ENCODE results near the gene ADIPOR1.
"Not testable (repeated sequence)": the region's sequence is repeated elsewhere in the genome, so short reads cannot be mapped to it uniquely, and the experiment has no call there.

ADIPOR1 gene

DNA sequence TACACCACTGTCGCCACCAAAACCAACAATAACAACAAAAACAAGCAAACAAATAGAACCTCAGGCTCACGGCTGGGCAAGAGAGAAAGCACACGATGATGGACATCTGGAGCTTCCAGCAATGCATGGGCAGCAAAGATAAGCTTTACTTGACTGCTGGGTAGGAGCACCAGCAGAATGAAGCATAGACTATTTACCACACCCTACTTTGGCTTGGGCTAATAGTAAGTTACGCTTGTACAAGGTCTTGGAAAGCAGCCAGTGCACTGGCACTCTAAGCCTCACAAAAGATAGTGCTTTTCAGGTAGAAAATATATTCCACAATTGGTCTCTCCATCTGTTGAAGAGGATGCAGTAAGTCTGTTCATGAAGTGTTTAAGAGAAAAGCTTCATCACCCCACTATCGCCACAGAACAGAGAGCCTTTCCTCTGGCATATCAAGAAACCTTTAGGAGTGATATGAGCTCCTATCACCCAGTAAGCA is 13.6 kb downstream of the ADIPOR1 start:
- Histone ChIP-seq H3K9me3 (ENCODE audit: control insufficient read depth, low read length) (no peaks in the 10 kb centered on the region), H3K36me3 (ENCODE audit: control insufficient read depth, insufficient read depth, low read length) (no peaks in the 10 kb centered on the region)

GRCh38 chr1:202942426-202942825 is 15.7 kb downstream of the ADIPOR1 start:
- no peaks in the 10 kb centered on the region for H3K79me2 ChIP-seq
- no peak for TF ChIP-seq CTCF (IDR thresholded peaks at IDR 0.05)
- no peak overlapping the region for H3K9ac ChIP-seq
- no peaks in the 10 kb centered on the region for H3K9me3 ChIP-seq (ENCODE audit: control insufficient read depth, low read length)
- H3K36me3 ChIP-seq (ENCODE audit: control insufficient read depth, insufficient read depth, low read length), result no peaks in the 10 kb centered on the region
- H3K27ac ChIP-seq, result no peak overlapping the region
- no peaks in the 10 kb centered on the region for H3K27me3 ChIP-seq (ENCODE audit: control insufficient read depth, insufficient read depth, low read length)
- H2AFZ ChIP-seq, result no peak overlapping the region
- no peak overlapping the region for H3K4me2 ChIP-seq (ENCODE audit: low read length)
- no peak overlapping the region for H3K4me3 ChIP-seq (ENCODE audit: low read depth, low read length)
- H3K4me1 ChIP-seq, result no peaks in the 10 kb centered on the region

More for the DNA sequence above, 13.6 kb downstream of the ADIPOR1 start:
- Histone ChIP-seq H3K4me2 (ENCODE audit: low read length) (no peak overlapping the region), H3K27me3 (ENCODE audit: control insufficient read depth, insufficient read depth, low read length) (no peaks in the 10 kb centered on the region), H3K4me3 (ENCODE audit: low read depth, low read length) (no peak overlapping the region), H3K79me2 (no peaks in the 10 kb centered on the region), H2AFZ (no peak overlapping the region), H3K4me1 (no peaks in the 10 kb centered on the region), H3K27ac (no peak overlapping the region), H3K9ac (no peak overlapping the region)
- TF ChIP-seq CTCF (IDR thresholded peaks at IDR 0.05), result no peak

- no peaks in the 10 kb centered on the region for H3K4me1 ChIP-seq
- TF ChIP-seq CTCF (IDR thresholded peaks at IDR 0.05), result no peak
- H3K27ac ChIP-seq, result no peak overlapping the region
- H3K4me2 ChIP-seq (ENCODE audit: low read length), result no peak overlapping the region
- H3K9me3 ChIP-seq (ENCODE audit: control insufficient read depth, low read length), result no peaks in the 10 kb centered on the region
- no peak overlapping the region for H3K9ac ChIP-seq
- H3K27me3 ChIP-seq (ENCODE audit: control insufficient read depth, insufficient read depth, low read length), result no peaks in the 10 kb centered on the region
- H2AFZ ChIP-seq, result no peak overlapping the region
- no peaks in the 10 kb centered on the region for H3K36me3 ChIP-seq (ENCODE audit: control insufficient read depth, insufficient read depth, low read length)
- no peaks in the 10 kb centered on the region for H3K79me2 ChIP-seq
- no peak overlapping the region for H3K4me3 ChIP-seq (ENCODE audit: low read depth, low read length)
These were observed 16.7 kb downstream of the ADIPOR1 start for GRCh38 chr1:202941372-202941771.

GRCh38 chr1:202940561-202940960 is 17.6 kb downstream of the ADIPOR1 start:
- H3K36me3 ChIP-seq (ENCODE audit: control insufficient read depth, insufficient read depth, low read length), result no peaks in the 10 kb centered on the region
- no peak for TF ChIP-seq CTCF (IDR thresholded peaks at IDR 0.05)

DNA sequence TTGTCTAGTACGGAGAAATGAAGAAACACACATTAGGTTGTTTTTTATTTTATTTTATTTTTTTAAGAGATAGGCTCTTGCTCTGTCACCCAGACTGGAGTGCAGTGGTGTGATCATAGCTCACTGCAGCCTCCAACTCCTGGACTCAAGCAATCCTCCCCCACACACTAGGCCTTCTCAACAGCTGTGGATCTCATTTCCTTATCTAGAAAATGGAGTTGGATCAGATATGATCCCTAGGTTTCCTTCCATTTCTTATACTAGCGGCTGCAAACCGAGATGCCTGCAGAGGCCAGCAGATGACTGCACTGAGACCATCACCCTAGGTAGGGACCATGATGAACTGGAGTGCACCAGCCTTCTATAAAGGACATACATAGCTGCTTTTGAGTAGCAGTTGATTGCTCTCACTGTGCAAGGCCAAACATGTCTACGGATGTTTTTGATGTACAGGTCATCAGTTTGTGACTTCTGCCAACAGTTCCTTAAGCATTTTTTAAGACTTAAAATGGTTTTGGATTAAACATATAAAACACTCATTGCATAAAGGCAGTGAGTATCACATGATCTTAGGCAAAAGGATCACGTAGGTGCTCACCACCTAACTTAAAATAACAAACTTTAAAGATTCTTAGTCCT is 19.7 kb downstream of the ADIPOR1 start:
- Histone ChIP-seq H3K4me1 (no peaks in the 10 kb centered on the region), H2AFZ (no peak overlapping the region), H3K9me3 (ENCODE audit: control insufficient read depth, low read length) (no peaks in the 10 kb centered on the region), H3K9ac (no peak overlapping the region), H3K79me2 (no peaks in the 10 kb centered on the region), H3K4me2 (ENCODE audit: low read length) (no peak overlapping the region), H3K36me3 (ENCODE audit: control insufficient read depth, insufficient read depth, low read length) (no peaks in the 10 kb centered on the region), H3K4me3 (ENCODE audit: low read depth, low read length) (no peak overlapping the region), H3K27ac (no peak overlapping the region), H3K27me3 (ENCODE audit: control insufficient read depth, insufficient read depth, low read length) (no peaks in the 10 kb centered on the region)
- TF ChIP-seq CTCF (IDR thresholded peaks at IDR 0.05), result no peak

More at GRCh38 chr1:202940561-202940960, 17.6 kb downstream of the ADIPOR1 start:
- Histone ChIP-seq H3K9me3 (ENCODE audit: control insufficient read depth, low read length) (no peaks in the 10 kb centered on the region), H3K79me2 (no peaks in the 10 kb centered on the region), H3K4me3 (ENCODE audit: low read depth, low read length) (no peak overlapping the region), H3K4me2 (ENCODE audit: low read length) (no peak overlapping the region), H3K4me1 (no peaks in the 10 kb centered on the region), H3K9ac (no peak overlapping the region), H3K27ac (no peak overlapping the region), H2AFZ (no peak overlapping the region), H3K27me3 (ENCODE audit: control insufficient read depth, insufficient read depth, low read length) (no peaks in the 10 kb centered on the region)

GRCh38 chr1:202936409-202936808 is 21.7 kb downstream of the ADIPOR1 start:
- not testable (repeated sequence) for H3K4me2 ChIP-seq (ENCODE audit: low read length); H3K79me2 ChIP-seq; H3K4me3 ChIP-seq (ENCODE audit: low read depth, low read length); H3K9me3 ChIP-seq (ENCODE audit: control insufficient read depth, low read length); H3K27me3 ChIP-seq (ENCODE audit: control insufficient read depth, insufficient read depth, low read length); H3K36me3 ChIP-seq (ENCODE audit: control insufficient read depth, insufficient read depth, low read length); H3K9ac ChIP-seq; H3K27ac ChIP-seq; H2AFZ ChIP-seq; H3K4me1 ChIP-seq
